SK-N-SH treated with all-trans-retinoic acid at 6 μM for 48 hours (cell line): ENCODE data around the gene CASKIN1.

Experiments used
- ATAC-seq: fragments of 200-7000 bp; cut with Tn5 transposase; 3 replicates; pipeline ENCODE4 v1.9.1; 2020; ENCODE audit warnings: mild to moderate bottlenecking, moderate library complexity
- ARNTL ChIP-seq: fragments of 450-650 bp; formaldehyde crosslinking; IDR thresholded peaks from 2 replicates; pipeline ENCODE4 v1.5.0; 2020; ENCODE audit warnings: low read depth, mild to moderate bottlenecking, moderate library complexity, borderline replicate concordance
- BACH2 ChIP-seq: fragments of 250-450 bp; sonication (Bioruptor Pico); IDR thresholded peaks from 2 replicates; pipeline ENCODE4 v1.9.0; 2021; ENCODE audit warnings: mild to moderate bottlenecking, borderline replicate concordance
- CREB5 ChIP-seq: fragments of 250-450 bp; sonication (Bioruptor Pico); IDR thresholded peaks from 2 replicates; pipeline ENCODE4 v1.5.1; 2020; ENCODE audit warnings: low read depth, mild to moderate bottlenecking, moderate library complexity
- CSDC2 ChIP-seq: fragments of 250-450 bp; sonication (Bioruptor Pico); IDR thresholded peaks from 2 replicates; pipeline ENCODE4 v1.5.0; 2020; ENCODE audit warnings: mild to moderate bottlenecking, moderate library complexity
- ESRRG ChIP-seq: fragments of 250-450 bp; sonication (Bioruptor Pico); IDR thresholded peaks from 2 replicates; pipeline ENCODE4 v1.6.1; 2021; ENCODE audit warnings: mild to moderate bottlenecking
- GLIS3 ChIP-seq: fragments of 250-450 bp; sonication (Bioruptor Pico); IDR thresholded peaks from 2 replicates; pipeline ENCODE4 v1.5.0; 2020; ENCODE audit warnings: mild to moderate bottlenecking, moderate library complexity
- ISL1 ChIP-seq: fragments of 250-450 bp; sonication (Bioruptor Pico); IDR thresholded peaks from 2 replicates; pipeline ENCODE4 v2.1.2; 2022; ENCODE audit warnings: mild to moderate bottlenecking, moderate library complexity
- OSR1 ChIP-seq: fragments of 250-450 bp; sonication (Bioruptor Pico); IDR thresholded peaks from 2 replicates; pipeline ENCODE4 v1.8.0; 2022; ENCODE audit warnings: moderate library complexity, mild to moderate bottlenecking, inconsistent platforms
- PATZ1 ChIP-seq: fragments of 250-450 bp; sonication (Bioruptor Pico); IDR thresholded peaks from 2 replicates; pipeline ENCODE4 v1.8.0; 2020; ENCODE audit warnings: mild to moderate bottlenecking, moderate library complexity, borderline replicate concordance
- POU6F1 ChIP-seq: fragments of 250-450 bp; sonication (Bioruptor Pico); IDR thresholded peaks from 2 replicates; pipeline ENCODE4 v1.8.0; 2021; ENCODE audit warnings: low read depth, mild to moderate bottlenecking, moderate library complexity, borderline replicate concordance
- PPARA ChIP-seq: fragments of 250-450 bp; sonication (Bioruptor Pico); IDR thresholded peaks from 2 replicates; pipeline ENCODE4 v1.5.0; 2020; ENCODE audit warnings: mild to moderate bottlenecking, borderline replicate concordance
- RARB ChIP-seq: fragments of 250-450 bp; sonication (Bioruptor Pico); IDR thresholded peaks from 2 replicates; pipeline ENCODE4 v1.8.0; 2021; ENCODE audit warnings: mild to moderate bottlenecking, moderate library complexity
- SNAI2 ChIP-seq: fragments of 250-450 bp; sonication (Bioruptor Pico); IDR thresholded peaks from 2 replicates; pipeline ENCODE4 v1.5.0; 2020; ENCODE audit warnings: mild to moderate bottlenecking, moderate library complexity
- TCF4 ChIP-seq: fragments of 250-450 bp; sonication (Bioruptor Pico); IDR thresholded peaks from 2 replicates; pipeline ENCODE4 v1.8.0; 2021; ENCODE audit warnings: mild to moderate bottlenecking, moderate library complexity, borderline replicate concordance
- TSHZ2 ChIP-seq: fragments of 250-450 bp; sonication (Bioruptor Pico); IDR thresholded peaks from 2 replicates; pipeline ENCODE4 v1.5.0; 2020; ENCODE audit warnings: mild to moderate bottlenecking, moderate library complexity
- ZC3H10 ChIP-seq: fragments of 250-450 bp; sonication (Bioruptor Pico); IDR thresholded peaks from 2 replicates; pipeline ENCODE4 v1.5.1; 2021; ENCODE audit warnings: mild to moderate bottlenecking, moderate library complexity
- ZFP3 ChIP-seq: fragments of 250-450 bp; sonication (Bioruptor Pico); IDR thresholded peaks from 2 replicates; pipeline ENCODE4 v1.5.0; 2020; ENCODE audit warnings: mild to moderate bottlenecking, moderate library complexity
- ZFP30 ChIP-seq: fragments of 450-650 bp; formaldehyde crosslinking; IDR thresholded peaks from 2 replicates; pipeline ENCODE4 v1.5.0; 2022; ENCODE audit warnings: mild to moderate bottlenecking, moderate library complexity
- ZNF565 ChIP-seq: fragments of 450-650 bp; formaldehyde crosslinking; conservative IDR thresholded peaks from 2 replicates; pipeline ENCODE4 v1.5.0; 2020; ENCODE audit warnings: low read depth, mild to moderate bottlenecking, moderate library complexity
- ZNF70 ChIP-seq: fragments of 450-650 bp; formaldehyde crosslinking; IDR thresholded peaks from 2 replicates; pipeline ENCODE4 v1.5.0; 2020; ENCODE audit warnings: mild to moderate bottlenecking, moderate library complexity
- ZNF8 ChIP-seq: fragments of 450-650 bp; formaldehyde crosslinking; IDR thresholded peaks from 2 replicates; pipeline ENCODE4 v1.5.0; 2020; ENCODE audit warnings: mild to moderate bottlenecking, moderate library complexity

CASKIN1 gene

GRCh38 chr16:2170587-2171435, 25.6 kb downstream of the CASKIN1 start:
- ATAC-seq = no peak
- no peak for TF ChIP-seq BACH2
- no peak for TF ChIP-seq GLIS3
- no peak for TF ChIP-seq ZFP3 (CRISPR knock-in tag)
- no peak for TF ChIP-seq ESRRG
- TF ChIP-seq, all 23 proteins: peak for 0

GRCh38 chr16:2170080-2170479, 26.3 kb downstream of the CASKIN1 start:
- no peak for TF ChIP-seq SNAI2 (CRISPR knock-in tag)
- no peak for TF ChIP-seq ZNF565 (CRISPR knock-in tag)
- no peak for TF ChIP-seq BACH2
- no peak for TF ChIP-seq OSR1 (CRISPR knock-in tag)
- ATAC-seq = no peak

- no peak for TF ChIP-seq ZFP3 (CRISPR knock-in tag)
- TF ChIP-seq BACH2 = no peak
- no peak for TF ChIP-seq PATZ1 (CRISPR knock-in tag)
- TF ChIP-seq GLIS3 = no peak
- no peak for TF ChIP-seq OSR1 (CRISPR knock-in tag)
- no peak for TF ChIP-seq ZNF8 (CRISPR knock-in tag)
- no peak for TF ChIP-seq ZNF70 (CRISPR knock-in tag)
- TF ChIP-seq TCF4 (CRISPR knock-in tag) = no peak
- no peak for TF ChIP-seq SNAI2 (CRISPR knock-in tag)
- no peak for TF ChIP-seq TSHZ2
- no peak for TF ChIP-seq RARB (CRISPR knock-in tag)
- TF ChIP-seq POU6F1 (CRISPR knock-in tag) = no peak
- no peak for TF ChIP-seq ZFP30
- no peak for TF ChIP-seq ESRRG
- no peak for TF ChIP-seq ZNF565 (CRISPR knock-in tag)
- TF ChIP-seq ISL1 = no peak
- no peak for TF ChIP-seq CREB5 (CRISPR knock-in tag)
- no peak for ATAC-seq
Measured at GRCh38 chr16:2167068-2167638, 29.3 kb downstream of the CASKIN1 start.

- ATAC-seq = no peak
- TF ChIP-seq ISL1 (no peak), OSR1 (CRISPR knock-in tag) (no peak), ZNF70 (CRISPR knock-in tag) (no peak), RARB (CRISPR knock-in tag) (no peak), CSDC2 (CRISPR knock-in tag) (no peak), CREB5 (CRISPR knock-in tag) (no peak), ZFP3 (CRISPR knock-in tag) (no peak), ZNF565 (CRISPR knock-in tag) (no peak), ZFP30 (no peak), POU6F1 (CRISPR knock-in tag) (no peak), ESRRG (no peak), ARNTL (CRISPR knock-in tag) (no peak), TCF4 (CRISPR knock-in tag) (no peak), ZC3H10 (CRISPR knock-in tag) (no peak), GLIS3 (no peak), PPARA (CRISPR knock-in tag) (no peak)
Measured at GRCh38 chr16:2166263-2167067, 29.9 kb downstream of the CASKIN1 start.
